Panc1 (cell line): ENCODE measurements around the gene TEDC2. TPM values are rescaled to one million over a fixed set of nuclear protein-coding genes. Genes with fewer than 3 reads are reported as not detected.

ENCODE experiments used
- ATAC-seq: fragments of 200-7000 bp; cut with Tn5 transposase; 2 replicates; pipeline ENCODE4 v1.9.1; 2020; ENCODE audit warnings: mild to moderate bottlenecking, moderate library complexity
- BruUV-seq: library from RNA; stranded (reverse); fragments of 400-500 nt; replicated peaks from 2 replicates; lab custom pipeline; 2021; lab: Mats Ljungman, UMichigan
- CTCF ChIA-PET: fragments of 300-600 bp; sonication (Branson Sonifier 250); formaldehyde crosslinking; loops from one replicate; lab custom pipeline; 2022; ENCODE audit warnings: antibody characterized with exemption; lab: Charles Lee
- POLR2A ChIA-PET: fragments of 300-600 bp; sonication (Branson Sonifier 250); formaldehyde crosslinking; loops from one replicate; lab custom pipeline; 2022; ENCODE audit warnings: antibody characterized with exemption; lab: Charles Lee
- DNase-seq: peaks from one replicate; pipeline ENCODE4 v3.0.0-alpha.2; 2010; ENCODE audit warnings: low read depth, low spot score
- H3K27ac ChIP-seq: 2 replicates; pipeline ENCODE4 v1.5.1; 2011; ENCODE audit warnings: mild to moderate bottlenecking, low read length, inconsistent platforms
- H3K27me3 ChIP-seq: fragments of 200-500 bp; sonication (Bioruptor generic); 2 replicates; pipeline ENCODE4 v1.6.0; 2014; ENCODE audit warnings: low read length, inconsistent platforms; ENCODE audit not compliant: control insufficient read depth, insufficient read depth
- H3K36me3 ChIP-seq: fragments of 200-500 bp; sonication (Bioruptor generic); 2 replicates; pipeline ENCODE4 v1.5.1; 2014; ENCODE audit warnings: inconsistent platforms, mild to moderate bottlenecking, low read length, moderate library complexity; ENCODE audit not compliant: control insufficient read depth, insufficient read depth
- H3K4me1 ChIP-seq: 2 replicates; pipeline ENCODE4 v1.5.1; 2011; ENCODE audit warnings: inconsistent platforms, mild to moderate bottlenecking, low read length, moderate library complexity; ENCODE audit not compliant: control insufficient read depth, insufficient read depth
- H3K4me3 ChIP-seq, 2 experiments: 2 replicates each; pipeline ENCODE4 v1.5.1; 2011 to 2012; ENCODE audit warnings: low read depth in 2 of 2, low read length in 2 of 2, mild to moderate bottlenecking in 2 of 2, inconsistent platforms in 1 of 2, moderate library complexity in 1 of 2
- H3K9me3 ChIP-seq: fragments of 200-500 bp; sonication (Bioruptor generic); 2 replicates; pipeline ENCODE4 v1.5.1; 2014; ENCODE audit warnings: low read depth, mild to moderate bottlenecking, inconsistent platforms, low read length, moderate library complexity; ENCODE audit not compliant: control insufficient read depth, insufficient read depth
- CTCF ChIP-seq: fragments of 450-650 bp; IDR thresholded peaks from 2 replicates; pipeline ENCODE4 v1.5.1; 2017; ENCODE audit warnings: mild to moderate bottlenecking
- POLR2AphosphoS5 ChIP-seq: IDR thresholded peaks from 2 replicates; pipeline ENCODE4 v1.6.1; 2012; ENCODE audit warnings: mild to moderate bottlenecking, low read depth, low read length, moderate library complexity
- REST ChIP-seq, 2 experiments: IDR thresholded peaks; 2 replicates each; pipeline ENCODE4 v1.6.1; 2011 to 2012; ENCODE audit warnings: low read depth in 2 of 2, control low read depth in 1 of 2, low read length in 1 of 2, mild to moderate bottlenecking in 1 of 2, moderate library complexity in 1 of 2; ENCODE audit not compliant: insufficient read depth in 1 of 2
- SIN3A ChIP-seq: IDR thresholded peaks from 2 replicates; pipeline ENCODE4 v1.6.1; 2012; ENCODE audit warnings: low read depth, mild to moderate bottlenecking, low read length, moderate library complexity, borderline replicate concordance; ENCODE audit not compliant: insufficient read depth
- TCF7L2 ChIP-seq: IDR thresholded peaks from 2 replicates; pipeline ENCODE4 v1.6.1; 2011; ENCODE audit warnings: mild to moderate bottlenecking, low read depth, low read length, inconsistent platforms
- in situ Hi-C: cut with HindIII; loops from 2 replicates; pipeline ENCODE4 v1.10.0; 2016; ENCODE audit warnings: low sequenced_read_pairs, low pct_unique_long_range_greater_than_20kb
- intact Hi-C: fragments of 100-400 bp; cut with micrococcal nuclease; formaldehyde crosslinking; loops from one replicate; pipeline ENCODE4 v1.10.0; 2022; ENCODE audit not compliant: unreplicated experiment
- total RNA-seq: library from RNA; stranded (reverse); gene quantifications from one replicate; pipeline ENCODE4 v1.2.1, GENCODE V29; 2021; ENCODE audit not compliant: unreplicated experiment

The TEDC2 gene
- total RNA-seq, 1 experiment from 2014 or later = 25.0 TPM

- in situ Hi-C loops = no loop called here
- intact Hi-C loops = no loop called here
Measured at GRCh38 chr16:2486645-2487516, 27.0 kb downstream of the TEDC2 start.

GRCh38 chr16:2487517-2487842, 27.6 kb downstream of the TEDC2 start:
- no peak overlapping the region for H3K27ac ChIP-seq
- in situ Hi-C loops = no loop called here
- no peaks in the 10 kb centered on the region for H3K9me3 ChIP-seq
- no TSS peak for BruUV-seq
- no peak for TF ChIP-seq SIN3A
- TF ChIP-seq TCF7L2 = no peak
- no peak for TF ChIP-seq REST (IDR thresholded peaks at IDR 0.05; ENCODE audit: insufficient read depth in 1 of 2, low read depth in 2 of 2, low read length in 1 of 2)
- TF ChIP-seq CTCF = no peak
- no peak for TF ChIP-seq POLR2AphosphoS5
- H3K4me1 ChIP-seq = peaks cover 8% of the 10 kb centered on the region; the same call in 1 of the 2 replicates
- DNase-seq = no peak
- no peaks in the 10 kb centered on the region for H3K36me3 ChIP-seq
- intact Hi-C loops = no loop called here
- no peaks in the 10 kb centered on the region for H3K27me3 ChIP-seq
- no peak for ATAC-seq
- ChIA-PET CTCF (no interaction called here), POLR2A (no interaction called here)
- no peak overlapping the region for H3K4me3 ChIP-seq

More at GRCh38 chr16:2486645-2487516, 27.0 kb downstream of the TEDC2 start:
- Histone ChIP-seq H3K9me3 (no peaks in the 10 kb centered on the region), H3K36me3 (no peaks in the 10 kb centered on the region), H3K27me3 (no peaks in the 10 kb centered on the region), H3K4me3 (no peak overlapping the region), H3K4me1 (peaks cover 8% of the 10 kb centered on the region; the same call in 1 of the 2 replicates), H3K27ac (no peak overlapping the region)
- POLR2A ChIA-PET = no interaction called here
- CTCF ChIA-PET = no interaction called here
- BruUV-seq = no TSS peak
- ATAC-seq (peak; percentile 53), DNase-seq (no peak)
- no peak for TF ChIP-seq POLR2AphosphoS5
- TF ChIP-seq REST (IDR thresholded peaks at IDR 0.05; ENCODE audit: insufficient read depth in 1 of 2, low read depth in 2 of 2, low read length in 1 of 2) = no peak
- no peak for TF ChIP-seq SIN3A
- TF ChIP-seq CTCF = no peak
- TF ChIP-seq TCF7L2 = no peak
